Measurements from ENCODE around the gene CSN3.
"Not testable (repeated sequence)": the region's sequence is repeated elsewhere in the genome, so short reads cannot be mapped to it uniquely, and the experiment has no call there.

CSN3 gene

GRCh38 chr4:70242297-70242696 is at the start of gene CSN3:
CSN3 (plus strand) TSS chr4:70242597; CDS start chr4:70244820, 2,223 bp downstream.
- in situ Hi-C loops (cut with HindIII; ENCODE audit: low sequenced_read_pairs): not testable (repeated sequence)

- in situ Hi-C loops (cut with HindIII; ENCODE audit: low sequenced_read_pairs): no loop called here
These were observed 49.5 kb upstream of the CSN3 start for GRCh38 chr4:70192895-70193294.

GRCh38 chr4:70195425-70195824 is 47.0 kb upstream of the CSN3 start, which contains the start of gene ODAM:
ODAM (plus strand) TSS chr4:70195725; CDS start chr4:70196544, 819 bp downstream.
- in situ Hi-C loops (cut with HindIII; ENCODE audit: low sequenced_read_pairs): no loop called here

- in situ Hi-C loops (cut with HindIII; ENCODE audit: low sequenced_read_pairs): no loop called here
These were observed 45.5 kb upstream of the CSN3 start for GRCh38 chr4:70196857-70197256.

- in situ Hi-C loops (cut with HindIII; ENCODE audit: low sequenced_read_pairs): no loop called here
These were observed 44.6 kb upstream of the CSN3 start for GRCh38 chr4:70197842-70198241.

GRCh38 chr4:70203601-70204000 is 38.8 kb upstream of the CSN3 start:
- in situ Hi-C loops (cut with HindIII; ENCODE audit: low sequenced_read_pairs): no loop called here

- in situ Hi-C loops (cut with HindIII; ENCODE audit: low sequenced_read_pairs): not testable (repeated sequence)
These were observed 29.6 kb upstream of the CSN3 start for GRCh38 chr4:70212752-70213151.

- in situ Hi-C loops (cut with HindIII; ENCODE audit: low sequenced_read_pairs): not testable (repeated sequence)
These were observed 26.3 kb upstream of the CSN3 start for GRCh38 chr4:70216109-70216508.

GRCh38 chr4:70216550-70216949 is 25.8 kb upstream of the CSN3 start:
- in situ Hi-C loops (cut with HindIII; ENCODE audit: low sequenced_read_pairs): not testable (repeated sequence)

GRCh38 chr4:70221389-70221788 is 21.0 kb upstream of the CSN3 start:
- in situ Hi-C loops (cut with HindIII; ENCODE audit: low sequenced_read_pairs): not testable (repeated sequence)

- in situ Hi-C loops (cut with HindIII; ENCODE audit: low sequenced_read_pairs): not testable (repeated sequence)
These were observed 20.6 kb upstream of the CSN3 start for GRCh38 chr4:70221818-70222217.

- in situ Hi-C loops (cut with HindIII; ENCODE audit: low sequenced_read_pairs): no loop called here
These were observed 16.6 kb upstream of the CSN3 start, which contains the start of gene FDCSP for GRCh38 chr4:70225824-70226223. FDCSP (plus strand) TSS chr4:70226124; CDS start chr4:70231195, 5,071 bp downstream.

- in situ Hi-C loops (cut with HindIII; ENCODE audit: low sequenced_read_pairs): no loop called here
These were observed 6.3 kb upstream of the CSN3 start for GRCh38 chr4:70236125-70236524.

GRCh38 chr4:70239131-70239883 is 3.1 kb upstream of the CSN3 start:
- in situ Hi-C loops (cut with HindIII; ENCODE audit: low sequenced_read_pairs): no loop called here

GRCh38 chr4:70239884-70240591 is 2.4 kb upstream of the CSN3 start:
- in situ Hi-C loops (cut with HindIII; ENCODE audit: low sequenced_read_pairs): no loop called here

- in situ Hi-C loops (cut with HindIII; ENCODE audit: low sequenced_read_pairs): no loop called here
These were observed 694 bp downstream of the CSN3 start for GRCh38 chr4:70243091-70243490.

- in situ Hi-C loops (cut with HindIII; ENCODE audit: low sequenced_read_pairs): no loop called here
These were observed 9.0 kb downstream of the CSN3 start for GRCh38 chr4:70251250-70251944.

GRCh38 chr4:70251945-70252277 is 9.5 kb downstream of the CSN3 start:
- in situ Hi-C loops (cut with HindIII; ENCODE audit: low sequenced_read_pairs): no loop called here

- in situ Hi-C loops (cut with HindIII; ENCODE audit: low sequenced_read_pairs): no loop called here
These were observed 27.3 kb downstream of the CSN3 start for GRCh38 chr4:70269674-70270073.

- in situ Hi-C loops (cut with HindIII; ENCODE audit: low sequenced_read_pairs): no loop called here
These were observed 34.7 kb downstream of the CSN3 start for GRCh38 chr4:70277121-70277520.

- in situ Hi-C loops (cut with HindIII; ENCODE audit: low sequenced_read_pairs): no loop called here
These were observed 38.2 kb downstream of the CSN3 start for GRCh38 chr4:70280567-70280966.

GRCh38 chr4:70288651-70289050 is 46.3 kb downstream of the CSN3 start:
- in situ Hi-C loops (cut with HindIII; ENCODE audit: low sequenced_read_pairs): no loop called here
